ENCODE data around the gene CELF4. TPM values are rescaled to one million over a fixed set of nuclear protein-coding genes. Genes with fewer than 3 reads are reported as not detected.

Gene CELF4
- total and polyA plus RNA-seq, 2 donors (not counting 1 experiment from before 2014, with no cell fraction given) = 0.17 TPM; not detected in 1

DNA sequence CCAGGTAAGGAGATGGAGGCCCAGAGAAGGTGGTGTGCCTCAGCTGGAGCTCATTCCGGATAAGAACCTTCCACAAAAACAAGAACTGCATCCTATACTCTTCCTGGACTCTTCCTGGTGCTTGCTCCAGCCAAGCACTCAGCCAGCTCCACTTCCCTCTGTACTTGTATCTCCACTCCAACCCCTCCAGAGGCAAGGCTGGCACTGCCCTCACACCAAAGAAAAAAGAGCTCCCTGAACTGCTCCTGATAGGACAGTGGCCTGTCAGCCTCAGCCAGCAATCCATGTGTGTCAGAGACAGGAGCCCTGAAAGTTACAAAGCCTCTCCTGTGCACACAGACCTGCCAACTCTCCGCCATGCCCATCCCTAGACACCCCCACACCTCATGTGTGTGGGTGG is 248.1 kb downstream of the CELF4 start:
- Histone ChIP-seq H3K4me3 (replicated peaks in 1 of 4; ENCODE audit: control extremely low read depth in 1 of 4, insufficient read depth in 1 of 4, low read depth in 3 of 4, low read length in 4 of 4) (no peak overlapping the region), H4K20me1 (ENCODE audit: control insufficient read depth, extremely low read depth, insufficient read depth, low read length) (no peaks in the 10 kb centered on the region), H3K4me1 (ENCODE audit: control insufficient read depth, extremely low read depth, insufficient read depth, low read length) (no peaks in the 10 kb centered on the region), H3K36me3 (ENCODE audit: control insufficient read depth, insufficient read depth, low read length) (no peaks in the 10 kb centered on the region), H3K4me2 (ENCODE audit: extremely low read depth, insufficient read depth, low read length) (no peak overlapping the region), H3K9ac (ENCODE audit: insufficient read depth, low read length) (no peak overlapping the region), H3K27ac (ENCODE audit: insufficient read depth, low read length) (no peak overlapping the region), H2AFZ (ENCODE audit: low read length) (no peak overlapping the region), H3K79me2 (ENCODE audit: control insufficient read depth, insufficient read depth, low read length) (no peaks in the 10 kb centered on the region), H3K9me3 (ENCODE audit: control insufficient read depth, insufficient read depth, low read depth, low read length) (no peaks in the 10 kb centered on the region), H3K27me3 (ENCODE audit: control insufficient read depth, insufficient read depth, low read length) (no peaks in the 10 kb centered on the region)
- TF ChIP-seq CTCF (conservative IDR thresholded peaks at IDR 0.05 in 1 of 2, IDR thresholded peaks at IDR 0.05 in 1 of 2; ENCODE audit: low read depth in 1 of 2, low read length in 2 of 2) = no peak
- no peak for TF ChIP-seq EZH2 (IDR thresholded peaks at IDR 0.05; ENCODE audit: low read length, missing control alignments)
- DNase-seq (ENCODE audit: low read depth in 2 of 2) = no peak

- Histone ChIP-seq H3K4me1 (ENCODE audit: control insufficient read depth, extremely low read depth, insufficient read depth, low read length) (no peaks in the 10 kb centered on the region), H2AFZ (ENCODE audit: low read length) (no peak overlapping the region)
- TF ChIP-seq EZH2 (IDR thresholded peaks at IDR 0.05; ENCODE audit: low read length, missing control alignments) (no peak), CTCF (conservative IDR thresholded peaks at IDR 0.05 in 1 of 2, IDR thresholded peaks at IDR 0.05 in 1 of 2; ENCODE audit: low read depth in 1 of 2, low read length in 2 of 2) (no peak)
These were observed 249.1 kb downstream of the CELF4 start for GRCh38 chr18:37316468-37316867.

GRCh38 chr18:37315935-37316334 is 249.7 kb downstream of the CELF4 start:
- Histone ChIP-seq H3K9me3 (ENCODE audit: control insufficient read depth, insufficient read depth, low read depth, low read length) (no peaks in the 10 kb centered on the region), H3K9ac (ENCODE audit: insufficient read depth, low read length) (no peak overlapping the region), H3K27ac (ENCODE audit: insufficient read depth, low read length) (no peak overlapping the region), H3K36me3 (ENCODE audit: control insufficient read depth, insufficient read depth, low read length) (no peaks in the 10 kb centered on the region), H4K20me1 (ENCODE audit: control insufficient read depth, extremely low read depth, insufficient read depth, low read length) (no peaks in the 10 kb centered on the region), H3K4me3 (replicated peaks in 1 of 4; ENCODE audit: control extremely low read depth in 1 of 4, insufficient read depth in 1 of 4, low read depth in 3 of 4, low read length in 4 of 4) (no peak overlapping the region), H2AFZ (ENCODE audit: low read length) (no peak overlapping the region), H3K4me2 (ENCODE audit: extremely low read depth, insufficient read depth, low read length) (no peak overlapping the region), H3K27me3 (ENCODE audit: control insufficient read depth, insufficient read depth, low read length) (no peaks in the 10 kb centered on the region), H3K4me1 (ENCODE audit: control insufficient read depth, extremely low read depth, insufficient read depth, low read length) (no peaks in the 10 kb centered on the region), H3K79me2 (ENCODE audit: control insufficient read depth, insufficient read depth, low read length) (no peaks in the 10 kb centered on the region)
- TF ChIP-seq CTCF (conservative IDR thresholded peaks at IDR 0.05 in 1 of 2, IDR thresholded peaks at IDR 0.05 in 1 of 2; ENCODE audit: low read depth in 1 of 2, low read length in 2 of 2) = no peak
- DNase-seq (ENCODE audit: low read depth in 2 of 2) = no peak

More at GRCh38 chr18:37316468-37316867, 249.1 kb downstream of the CELF4 start:
- Histone ChIP-seq H3K4me3 (replicated peaks in 1 of 4; ENCODE audit: control extremely low read depth in 1 of 4, insufficient read depth in 1 of 4, low read depth in 3 of 4, low read length in 4 of 4) (no peak overlapping the region), H3K9ac (ENCODE audit: insufficient read depth, low read length) (no peak overlapping the region), H3K9me3 (ENCODE audit: control insufficient read depth, insufficient read depth, low read depth, low read length) (no peaks in the 10 kb centered on the region), H4K20me1 (ENCODE audit: control insufficient read depth, extremely low read depth, insufficient read depth, low read length) (no peaks in the 10 kb centered on the region), H3K36me3 (ENCODE audit: control insufficient read depth, insufficient read depth, low read length) (no peaks in the 10 kb centered on the region), H3K79me2 (ENCODE audit: control insufficient read depth, insufficient read depth, low read length) (no peaks in the 10 kb centered on the region), H3K27me3 (ENCODE audit: control insufficient read depth, insufficient read depth, low read length) (no peaks in the 10 kb centered on the region), H3K4me2 (ENCODE audit: extremely low read depth, insufficient read depth, low read length) (no peak overlapping the region), H3K27ac (ENCODE audit: insufficient read depth, low read length) (no peak overlapping the region)
- no peak for DNase-seq (ENCODE audit: low read depth in 2 of 2)
